Measurements from ENCODE around the gene GIMD1.
A peak's percentile ranks its signal among the peaks of the same experiment; 100 is the strongest.

The GIMD1 gene

GRCh38 chr4:106315476-106315967, 53.1 kb downstream of the GIMD1 start:
- Histone ChIP-seq H3K4me1 (ENCODE audit: control insufficient read depth, insufficient read depth, low read length) (peaks cover 5% of the 10 kb centered on the region), H3K27me3 (ENCODE audit: control insufficient read depth in 1 of 2, insufficient read depth in 2 of 2, low read length in 2 of 2) (no peaks in the 10 kb centered on the region), H3K27ac (ENCODE audit: low read length) (peak overlapping the region; percentile 94), H3K36me3 (ENCODE audit: control insufficient read depth in 2 of 2, insufficient read depth in 2 of 2, low read length in 2 of 2) (no peaks in the 10 kb centered on the region), H3K9me3 (ENCODE audit: control insufficient read depth in 2 of 2, low read length in 2 of 2) (no peaks in the 10 kb centered on the region), H3K4me3 (ENCODE audit: low read length in 2 of 2) (peak overlapping the region; percentile 97 to 98), H3K9ac (ENCODE audit: low read length in 2 of 2) (peak overlapping the region; percentile 97 to 99)

- Histone ChIP-seq H3K4me1 (ENCODE audit: control insufficient read depth, insufficient read depth, low read length) (peaks cover 5% of the 10 kb centered on the region), H3K27ac (ENCODE audit: low read length) (no peak overlapping the region), H3K9me3 (ENCODE audit: control insufficient read depth in 2 of 2, low read length in 2 of 2) (no peaks in the 10 kb centered on the region), H3K27me3 (ENCODE audit: control insufficient read depth in 1 of 2, insufficient read depth in 2 of 2, low read length in 2 of 2) (no peaks in the 10 kb centered on the region), H3K4me3 (ENCODE audit: low read length in 2 of 2) (peak overlapping the region; percentile 97 to 98), H3K9ac (ENCODE audit: low read length in 2 of 2) (peak overlapping the region in 1 of 2 donors; percentile 99), H3K36me3 (ENCODE audit: control insufficient read depth in 2 of 2, insufficient read depth in 2 of 2, low read length in 2 of 2) (no peaks in the 10 kb centered on the region)
These were observed 53.6 kb downstream of the GIMD1 start for GRCh38 chr4:106314960-106315359.

- Histone ChIP-seq H3K27me3 (ENCODE audit: control insufficient read depth in 1 of 2, insufficient read depth in 2 of 2, low read length in 2 of 2) (no peaks in the 10 kb centered on the region), H3K27ac (ENCODE audit: low read length) (no peak overlapping the region), H3K4me3 (ENCODE audit: low read length in 2 of 2) (no peak overlapping the region), H3K4me1 (ENCODE audit: control insufficient read depth, insufficient read depth, low read length) (peaks cover 5% of the 10 kb centered on the region), H3K9me3 (ENCODE audit: control insufficient read depth in 2 of 2, low read length in 2 of 2) (no peaks in the 10 kb centered on the region), H3K36me3 (ENCODE audit: control insufficient read depth in 2 of 2, insufficient read depth in 2 of 2, low read length in 2 of 2) (no peaks in the 10 kb centered on the region), H3K9ac (ENCODE audit: low read length in 2 of 2) (no peak overlapping the region)
These were observed 55.5 kb downstream of the GIMD1 start for GRCh38 chr4:106312997-106313522.

- Histone ChIP-seq H3K27me3 (ENCODE audit: control insufficient read depth in 1 of 2, insufficient read depth in 2 of 2, low read length in 2 of 2) (no peaks in the 10 kb centered on the region), H3K36me3 (ENCODE audit: control insufficient read depth in 2 of 2, insufficient read depth in 2 of 2, low read length in 2 of 2) (no peaks in the 10 kb centered on the region), H3K9me3 (ENCODE audit: control insufficient read depth in 2 of 2, low read length in 2 of 2) (no peaks in the 10 kb centered on the region), H3K4me1 (ENCODE audit: control insufficient read depth, insufficient read depth, low read length) (peaks cover 5% of the 10 kb centered on the region), H3K27ac (ENCODE audit: low read length) (no peak overlapping the region), H3K9ac (ENCODE audit: low read length in 2 of 2) (no peak overlapping the region), H3K4me3 (ENCODE audit: low read length in 2 of 2) (no peak overlapping the region)
These were observed 56.2 kb downstream of the GIMD1 start for GRCh38 chr4:106312377-106312776.
